ENCODE measurements around the gene ATP2B2.

DNA sequence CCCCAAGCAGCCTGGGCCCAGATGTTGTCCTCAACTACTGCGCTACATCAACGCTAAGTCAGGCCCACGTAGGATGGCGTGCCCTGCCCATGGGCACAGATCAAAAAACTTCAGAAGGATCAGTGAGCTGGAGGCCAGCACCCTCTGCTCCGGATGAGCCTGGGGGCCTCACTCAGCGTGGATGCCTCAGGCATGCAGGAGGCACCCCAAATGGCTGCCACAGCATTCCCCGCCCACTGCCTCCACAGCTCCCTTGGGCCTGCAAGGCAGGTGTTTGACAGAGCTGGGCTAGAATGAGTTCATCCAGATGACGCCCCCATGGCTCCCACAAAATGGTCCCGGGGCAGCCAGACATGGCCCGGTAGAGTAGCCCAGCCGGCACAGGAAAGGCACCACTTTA, 7.1 kb downstream of the ATP2B2 start:
- TF ChIP-seq, protein P1, sequence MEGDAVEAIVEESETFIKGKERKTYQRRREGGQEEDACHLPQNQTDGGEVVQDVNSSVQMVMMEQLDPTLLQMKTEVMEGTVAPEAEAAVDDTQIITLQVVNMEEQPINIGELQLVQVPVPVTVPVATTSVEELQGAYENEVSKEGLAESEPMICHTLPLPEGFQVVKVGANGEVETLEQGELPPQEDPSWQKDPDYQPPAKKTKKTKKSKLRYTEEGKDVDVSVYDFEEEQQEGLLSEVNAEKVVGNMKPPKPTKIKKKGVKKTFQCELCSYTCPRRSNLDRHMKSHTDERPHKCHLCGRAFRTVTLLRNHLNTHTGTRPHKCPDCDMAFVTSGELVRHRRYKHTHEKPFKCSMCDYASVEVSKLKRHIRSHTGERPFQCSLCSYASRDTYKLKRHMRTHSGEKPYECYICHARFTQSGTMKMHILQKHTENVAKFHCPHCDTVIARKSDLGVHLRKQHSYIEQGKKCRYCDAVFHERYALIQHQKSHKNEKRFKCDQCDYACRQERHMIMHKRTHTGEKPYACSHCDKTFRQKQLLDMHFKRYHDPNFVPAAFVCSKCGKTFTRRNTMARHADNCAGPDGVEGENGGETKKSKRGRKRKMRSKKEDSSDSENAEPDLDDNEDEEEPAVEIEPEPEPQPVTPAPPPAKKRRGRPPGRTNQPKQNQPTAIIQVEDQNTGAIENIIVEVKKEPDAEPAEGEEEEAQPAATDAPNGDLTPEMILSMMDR (IDR thresholded peaks at IDR 0.05; ENCODE audit: low read depth, low read length): no peak
- no peak for TF ChIP-seq EZH2phosphoT487 (IDR thresholded peaks at IDR 0.05; ENCODE audit: low read depth)
